22Rv1 (cell line): ENCODE data around the gene GKN1.

Experiments used
- ZFX ChIP-seq: fragments of 450-650 bp; IDR thresholded peaks from 2 replicates; pipeline ENCODE4 v1.6.1; 2017; ENCODE audit warnings: antibody characterized with exemption, borderline replicate concordance
- TF ChIP-seq, protein P1 (sequence below): fragments of 450-650 bp; IDR thresholded peaks from 2 replicates; pipeline ENCODE4 v1.5.1; 2017; ENCODE audit warnings: mild to moderate bottlenecking

DNA sequence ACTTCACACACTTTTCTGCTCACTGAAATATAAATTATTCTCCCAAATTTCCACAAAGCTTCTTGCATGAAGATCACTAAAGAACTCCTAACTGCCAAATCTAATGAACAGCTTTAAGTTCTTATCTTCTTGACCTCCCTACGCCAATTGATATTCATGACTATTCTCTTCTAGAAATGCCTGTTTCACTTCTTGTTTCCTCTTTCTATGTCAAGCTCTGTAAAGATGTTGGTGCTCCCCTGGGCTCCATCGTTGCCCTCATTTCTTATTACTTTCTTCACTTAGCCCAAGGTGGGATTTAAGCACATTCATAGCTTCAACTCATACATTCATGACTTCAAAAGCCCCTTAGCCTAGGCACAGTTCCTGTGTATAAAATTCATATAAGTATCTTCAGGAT, 29.3 kb downstream of the GKN1 start:
- TF ChIP-seq, protein P1, sequence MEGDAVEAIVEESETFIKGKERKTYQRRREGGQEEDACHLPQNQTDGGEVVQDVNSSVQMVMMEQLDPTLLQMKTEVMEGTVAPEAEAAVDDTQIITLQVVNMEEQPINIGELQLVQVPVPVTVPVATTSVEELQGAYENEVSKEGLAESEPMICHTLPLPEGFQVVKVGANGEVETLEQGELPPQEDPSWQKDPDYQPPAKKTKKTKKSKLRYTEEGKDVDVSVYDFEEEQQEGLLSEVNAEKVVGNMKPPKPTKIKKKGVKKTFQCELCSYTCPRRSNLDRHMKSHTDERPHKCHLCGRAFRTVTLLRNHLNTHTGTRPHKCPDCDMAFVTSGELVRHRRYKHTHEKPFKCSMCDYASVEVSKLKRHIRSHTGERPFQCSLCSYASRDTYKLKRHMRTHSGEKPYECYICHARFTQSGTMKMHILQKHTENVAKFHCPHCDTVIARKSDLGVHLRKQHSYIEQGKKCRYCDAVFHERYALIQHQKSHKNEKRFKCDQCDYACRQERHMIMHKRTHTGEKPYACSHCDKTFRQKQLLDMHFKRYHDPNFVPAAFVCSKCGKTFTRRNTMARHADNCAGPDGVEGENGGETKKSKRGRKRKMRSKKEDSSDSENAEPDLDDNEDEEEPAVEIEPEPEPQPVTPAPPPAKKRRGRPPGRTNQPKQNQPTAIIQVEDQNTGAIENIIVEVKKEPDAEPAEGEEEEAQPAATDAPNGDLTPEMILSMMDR = no peak
- TF ChIP-seq ZFX = no peak
